ENCODE measurements around the gene MYOCD. TPM values are rescaled to one million over a fixed set of nuclear protein-coding genes. Genes with fewer than 3 reads are reported as not detected.

MYOCD gene
- total RNA-seq, 4 donors from 2014 or later = 0.80 to 9.3 (median 1.6) TPM

- no peak overlapping the region for H3K4me3 ChIP-seq (ENCODE audit: low read depth, poor library complexity, severe bottlenecking)
- TF ChIP-seq, protein P1, sequence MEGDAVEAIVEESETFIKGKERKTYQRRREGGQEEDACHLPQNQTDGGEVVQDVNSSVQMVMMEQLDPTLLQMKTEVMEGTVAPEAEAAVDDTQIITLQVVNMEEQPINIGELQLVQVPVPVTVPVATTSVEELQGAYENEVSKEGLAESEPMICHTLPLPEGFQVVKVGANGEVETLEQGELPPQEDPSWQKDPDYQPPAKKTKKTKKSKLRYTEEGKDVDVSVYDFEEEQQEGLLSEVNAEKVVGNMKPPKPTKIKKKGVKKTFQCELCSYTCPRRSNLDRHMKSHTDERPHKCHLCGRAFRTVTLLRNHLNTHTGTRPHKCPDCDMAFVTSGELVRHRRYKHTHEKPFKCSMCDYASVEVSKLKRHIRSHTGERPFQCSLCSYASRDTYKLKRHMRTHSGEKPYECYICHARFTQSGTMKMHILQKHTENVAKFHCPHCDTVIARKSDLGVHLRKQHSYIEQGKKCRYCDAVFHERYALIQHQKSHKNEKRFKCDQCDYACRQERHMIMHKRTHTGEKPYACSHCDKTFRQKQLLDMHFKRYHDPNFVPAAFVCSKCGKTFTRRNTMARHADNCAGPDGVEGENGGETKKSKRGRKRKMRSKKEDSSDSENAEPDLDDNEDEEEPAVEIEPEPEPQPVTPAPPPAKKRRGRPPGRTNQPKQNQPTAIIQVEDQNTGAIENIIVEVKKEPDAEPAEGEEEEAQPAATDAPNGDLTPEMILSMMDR (IDR thresholded peaks at IDR 0.05) = no peak
- no peak for TF ChIP-seq POLR2A (IDR thresholded peaks at IDR 0.05)
- intact Hi-C loops (cut with DNase I; ENCODE audit: low total_unique reads) = no loop called here
- WGBS, 2 donors = 47 to 68% methylated on average over 5 of the region's 5 CpGs
- DNase-seq (ENCODE audit: low spot score in 2 of 2) = no peak
Observed at GRCh38 chr17:12812877-12813276, 147.2 kb downstream of the MYOCD start.

DNA sequence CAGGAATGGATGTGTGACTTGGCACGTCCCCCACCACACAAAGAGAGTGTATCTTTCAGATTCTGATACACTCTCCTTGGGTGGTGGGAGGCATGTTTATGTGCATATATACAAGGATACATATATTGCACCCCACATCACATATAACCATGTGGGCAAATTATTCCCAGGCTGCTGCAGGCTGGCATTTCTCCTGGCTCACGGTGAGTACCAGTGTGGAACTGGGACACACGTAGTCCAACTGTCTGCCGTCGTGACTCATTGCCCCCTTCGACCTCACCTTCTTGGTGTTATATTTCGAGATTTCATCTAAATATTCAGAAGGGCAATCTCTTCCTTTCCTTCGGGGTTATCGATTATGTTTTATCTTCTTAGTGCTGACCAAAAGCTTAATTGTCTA is 148.0 kb downstream of the MYOCD start:
- TF ChIP-seq, protein P1 (IDR thresholded peaks at IDR 0.05) = no peak
- no peak for TF ChIP-seq POLR2A (IDR thresholded peaks at IDR 0.05)
- WGBS, 2 donors = 90 to 93% methylated on average over 9 of the region's 9 CpGs
- intact Hi-C loops (cut with DNase I; ENCODE audit: low total_unique reads) = no loop called here
- no peak for DNase-seq (ENCODE audit: low spot score in 2 of 2)
- H3K4me3 ChIP-seq (ENCODE audit: low read depth, poor library complexity, severe bottlenecking) = no peak overlapping the region

DNA sequence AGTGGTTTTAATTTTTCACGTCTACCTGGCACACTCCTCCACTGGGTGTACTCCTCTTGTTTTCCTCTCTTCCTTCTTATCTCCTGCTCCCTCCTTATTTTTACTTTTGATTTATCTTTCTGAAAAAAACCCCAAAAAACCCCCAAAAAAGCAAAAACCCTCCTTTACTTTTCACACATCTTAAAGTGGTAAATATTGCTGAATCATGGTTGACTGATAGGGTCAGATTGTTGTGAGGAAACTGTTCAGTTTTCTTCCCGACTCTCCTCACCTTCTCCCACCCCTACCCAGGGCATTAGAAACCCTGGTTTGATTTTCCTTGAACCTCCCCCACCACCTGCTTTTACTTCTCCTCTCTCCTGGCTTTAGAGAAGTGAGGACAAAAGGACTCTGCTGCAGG is 149.0 kb downstream of the MYOCD start:
- TF ChIP-seq POLR2A (IDR thresholded peaks at IDR 0.05) = no peak
- TF ChIP-seq, protein P1 (IDR thresholded peaks at IDR 0.05) = no peak
- 70 to 74% methylated on average over 2 of the region's 2 CpGs for WGBS, 2 donors
- intact Hi-C loops (cut with DNase I; ENCODE audit: low total_unique reads) = no loop called here
- H3K4me3 ChIP-seq (ENCODE audit: low read depth, poor library complexity, severe bottlenecking) = no peak overlapping the region
- DNase-seq (ENCODE audit: low spot score in 2 of 2) = no peak

DNA sequence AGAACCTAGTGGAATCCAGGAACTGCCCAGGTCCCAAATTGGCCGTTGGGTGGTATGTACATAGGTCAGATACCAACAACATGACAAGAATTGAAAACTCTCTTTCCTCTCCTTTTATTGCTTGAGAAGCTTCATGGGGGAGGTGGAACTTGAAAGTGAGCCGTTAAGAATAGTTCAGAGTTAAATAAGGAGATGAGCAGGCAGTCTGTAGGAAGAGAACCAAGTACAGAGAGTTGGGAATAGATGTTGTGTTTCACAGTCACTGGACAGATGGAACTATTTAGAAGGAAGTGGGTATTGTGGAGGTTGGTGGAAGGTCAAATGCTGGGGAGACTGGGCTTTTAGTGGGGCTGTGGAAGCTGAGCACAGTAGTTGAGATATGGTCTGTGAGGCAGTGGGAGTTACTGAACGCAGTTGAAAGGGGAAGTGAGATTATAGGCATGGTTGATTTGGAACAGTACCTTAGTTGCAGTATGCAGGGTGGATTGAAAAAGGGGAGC is 150.0 kb downstream of the MYOCD start:
- 63 to 74% methylated on average over 3 of the region's 3 CpGs for WGBS, 2 donors
- H3K4me3 ChIP-seq (ENCODE audit: low read depth, poor library complexity, severe bottlenecking) = no peak overlapping the region
- TF ChIP-seq, protein P1 (IDR thresholded peaks at IDR 0.05) = no peak
- no peak for TF ChIP-seq POLR2A (IDR thresholded peaks at IDR 0.05)
- intact Hi-C loops (cut with DNase I; ENCODE audit: low total_unique reads) = no loop called here
- no peak for DNase-seq (ENCODE audit: low spot score in 2 of 2)

Other genes with a start within 250 kb of the MYOCD start
- 1 to 10 TPM; 2.9 to 8.0 (median 3.0) TPM for gene ARHGAP44, start 123.6 kb downstream of the MYOCD start, total RNA-seq